ENCODE results near the gene PPM1G.

DNA sequence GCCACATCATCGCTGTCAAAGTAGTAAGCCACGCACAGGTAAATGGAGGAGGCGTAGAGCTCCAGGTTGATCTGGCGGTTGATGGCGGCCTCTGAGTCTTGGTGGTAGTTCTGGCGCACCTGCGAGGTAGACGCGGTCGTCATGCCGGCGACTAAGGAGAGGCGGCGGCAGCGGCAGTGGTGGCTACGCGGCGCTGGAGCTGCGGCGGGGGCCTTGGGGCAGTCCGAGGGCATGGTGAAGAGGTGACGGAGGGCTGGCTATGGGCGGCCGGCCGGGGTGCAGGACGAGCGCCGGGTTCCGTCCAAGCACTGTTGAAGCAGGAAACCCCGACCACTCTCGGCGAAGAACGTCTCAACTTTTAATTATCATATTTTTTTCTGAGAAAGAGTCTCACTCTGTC, 16.2 kb downstream of the PPM1G start:
- TF ChIP-seq, protein P1, sequence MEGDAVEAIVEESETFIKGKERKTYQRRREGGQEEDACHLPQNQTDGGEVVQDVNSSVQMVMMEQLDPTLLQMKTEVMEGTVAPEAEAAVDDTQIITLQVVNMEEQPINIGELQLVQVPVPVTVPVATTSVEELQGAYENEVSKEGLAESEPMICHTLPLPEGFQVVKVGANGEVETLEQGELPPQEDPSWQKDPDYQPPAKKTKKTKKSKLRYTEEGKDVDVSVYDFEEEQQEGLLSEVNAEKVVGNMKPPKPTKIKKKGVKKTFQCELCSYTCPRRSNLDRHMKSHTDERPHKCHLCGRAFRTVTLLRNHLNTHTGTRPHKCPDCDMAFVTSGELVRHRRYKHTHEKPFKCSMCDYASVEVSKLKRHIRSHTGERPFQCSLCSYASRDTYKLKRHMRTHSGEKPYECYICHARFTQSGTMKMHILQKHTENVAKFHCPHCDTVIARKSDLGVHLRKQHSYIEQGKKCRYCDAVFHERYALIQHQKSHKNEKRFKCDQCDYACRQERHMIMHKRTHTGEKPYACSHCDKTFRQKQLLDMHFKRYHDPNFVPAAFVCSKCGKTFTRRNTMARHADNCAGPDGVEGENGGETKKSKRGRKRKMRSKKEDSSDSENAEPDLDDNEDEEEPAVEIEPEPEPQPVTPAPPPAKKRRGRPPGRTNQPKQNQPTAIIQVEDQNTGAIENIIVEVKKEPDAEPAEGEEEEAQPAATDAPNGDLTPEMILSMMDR (optimal IDR thresholded peaks at IDR 0.05 in 1 of 3, IDR thresholded peaks at IDR 0.05 in 1 of 3, conservative IDR thresholded peaks at IDR 0.05 in 1 of 3; ENCODE audit: extremely low read depth in 1 of 3, insufficient read depth in 2 of 3, low read length in 3 of 3): no peak
- TF ChIP-seq EZH2 (IDR thresholded peaks at IDR 0.05; ENCODE audit: low read length): no peak

Measured in keratinocyte (primary cell).